MM.1S (cell line): Measurements from ENCODE around the gene OPA3.
"Not testable (repeated sequence)": the region's sequence is repeated elsewhere in the genome, so short reads cannot be mapped to it uniquely, and the experiment has no call there.

ENCODE experiments used
- DNase-seq: peaks from one replicate; pipeline ENCODE4 v3.0.0-alpha.2; 2015
- H2AFZ ChIP-seq: fragments of 300-600 bp; sonication (generic); 2 replicates; pipeline ENCODE4 v1.6.0; 2016; ENCODE audit warnings: antibody characterized with exemption, low read length
- H3F3A ChIP-seq: fragments of 300-600 bp; sonication (generic); 2 replicates; pipeline ENCODE4 v1.6.1; 2016; ENCODE audit warnings: mild to moderate bottlenecking, antibody characterized with exemption, low read length, moderate library complexity, mixed read lengths; ENCODE audit not compliant: insufficient read depth
- H3K27ac ChIP-seq: fragments of 300-600 bp; sonication (generic); 2 replicates; pipeline ENCODE4 v1.5.1; 2016; ENCODE audit warnings: mild to moderate bottlenecking, low read length
- H3K27me3 ChIP-seq: fragments of 300-600 bp; sonication (generic); replicated peaks from 2 replicates; pipeline ENCODE4 v1.6.0; 2016; ENCODE audit warnings: low read length; ENCODE audit not compliant: insufficient read depth
- H3K36me3 ChIP-seq: fragments of 300-600 bp; sonication (generic); replicated peaks from 2 replicates; pipeline ENCODE4 v1.6.1; 2016; ENCODE audit warnings: mild to moderate bottlenecking, low read length, mixed read lengths; ENCODE audit not compliant: insufficient read depth
- H3K4me1 ChIP-seq: fragments of 300-600 bp; sonication (generic); 2 replicates; pipeline ENCODE4 v1.6.1; 2016; ENCODE audit warnings: low read length, mixed read lengths
- H3K4me2 ChIP-seq: fragments of 300-600 bp; sonication (generic); 2 replicates; pipeline ENCODE4 v1.6.0; 2016; ENCODE audit warnings: low read depth, low read length
- H3K4me3 ChIP-seq: fragments of 300-600 bp; sonication (generic); 2 replicates; pipeline ENCODE4 v1.5.1; 2016; ENCODE audit warnings: low read length, mixed read lengths
- H3K79me2 ChIP-seq: fragments of 300-600 bp; sonication (generic); 2 replicates; pipeline ENCODE4 v1.6.1; 2016; ENCODE audit warnings: mixed run types, low read length, mixed read lengths
- H3K9ac ChIP-seq: fragments of 300-600 bp; sonication (generic); 2 replicates; pipeline ENCODE4 v1.6.1; 2016; ENCODE audit warnings: low read length, mixed read lengths
- H3K9me2 ChIP-seq: fragments of 300-600 bp; sonication (generic); replicated peaks from 2 replicates; pipeline ENCODE4 v1.6.1; 2016; ENCODE audit warnings: mild to moderate bottlenecking, low read length, mixed read lengths; ENCODE audit not compliant: insufficient read depth
- H3K9me3 ChIP-seq: fragments of 300-600 bp; sonication (generic); replicated peaks from 2 replicates; pipeline ENCODE4 v1.6.1; 2016; ENCODE audit warnings: mild to moderate bottlenecking, low read length, mixed read lengths; ENCODE audit not compliant: insufficient read depth
- H4K20me1 ChIP-seq: fragments of 300-600 bp; sonication (generic); 2 replicates; pipeline ENCODE4 v1.6.1; 2016; ENCODE audit warnings: mild to moderate bottlenecking, low read length, moderate library complexity, mixed read lengths; ENCODE audit not compliant: insufficient read depth
- EZH2 ChIP-seq: fragments of 300-600 bp; sonication (generic); optimal IDR thresholded peaks from 2 replicates; pipeline ENCODE3; 2017; ENCODE audit warnings: low read depth, mild to moderate bottlenecking, antibody characterized with exemption, low read length, mixed read lengths
- EZH2phosphoT487 ChIP-seq: fragments of 300-600 bp; sonication (generic); IDR thresholded peaks from 2 replicates; pipeline ENCODE4 v1.6.1; 2018; ENCODE audit warnings: antibody characterized with exemption, low read length
- TF ChIP-seq, protein P1 (sequence below): fragments of 300-600 bp; sonication (generic); IDR thresholded peaks from 2 replicates; pipeline ENCODE4 v1.5.1; 2016; ENCODE audit warnings: antibody characterized with exemption, low read length, mixed read lengths

The OPA3 gene

GRCh38 chr19:45629704-45630103 is 45.1 kb upstream of the OPA3 start:
- H3K27me3 ChIP-seq: no peaks in the 10 kb centered on the region
- DNase-seq: no peak
- H3K9me2 ChIP-seq: no peaks in the 10 kb centered on the region
- no peak overlapping the region for H2AFZ ChIP-seq
- H3K4me3 ChIP-seq: no peak overlapping the region
- no peak overlapping the region for H3K4me2 ChIP-seq
- TF ChIP-seq, protein P1, sequence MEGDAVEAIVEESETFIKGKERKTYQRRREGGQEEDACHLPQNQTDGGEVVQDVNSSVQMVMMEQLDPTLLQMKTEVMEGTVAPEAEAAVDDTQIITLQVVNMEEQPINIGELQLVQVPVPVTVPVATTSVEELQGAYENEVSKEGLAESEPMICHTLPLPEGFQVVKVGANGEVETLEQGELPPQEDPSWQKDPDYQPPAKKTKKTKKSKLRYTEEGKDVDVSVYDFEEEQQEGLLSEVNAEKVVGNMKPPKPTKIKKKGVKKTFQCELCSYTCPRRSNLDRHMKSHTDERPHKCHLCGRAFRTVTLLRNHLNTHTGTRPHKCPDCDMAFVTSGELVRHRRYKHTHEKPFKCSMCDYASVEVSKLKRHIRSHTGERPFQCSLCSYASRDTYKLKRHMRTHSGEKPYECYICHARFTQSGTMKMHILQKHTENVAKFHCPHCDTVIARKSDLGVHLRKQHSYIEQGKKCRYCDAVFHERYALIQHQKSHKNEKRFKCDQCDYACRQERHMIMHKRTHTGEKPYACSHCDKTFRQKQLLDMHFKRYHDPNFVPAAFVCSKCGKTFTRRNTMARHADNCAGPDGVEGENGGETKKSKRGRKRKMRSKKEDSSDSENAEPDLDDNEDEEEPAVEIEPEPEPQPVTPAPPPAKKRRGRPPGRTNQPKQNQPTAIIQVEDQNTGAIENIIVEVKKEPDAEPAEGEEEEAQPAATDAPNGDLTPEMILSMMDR: no peak
- no peak for TF ChIP-seq EZH2phosphoT487
- TF ChIP-seq EZH2: no peak
- no peaks in the 10 kb centered on the region for H4K20me1 ChIP-seq
- no peak overlapping the region for H3K27ac ChIP-seq
- no peaks in the 10 kb centered on the region for H3K79me2 ChIP-seq
- no peaks in the 10 kb centered on the region for H3K36me3 ChIP-seq
- no peaks in the 10 kb centered on the region for H3K9me3 ChIP-seq
- no peak overlapping the region for H3K9ac ChIP-seq
- peaks cover 8% of the 10 kb centered on the region; the same call in 1 of the 2 replicates for H3K4me1 ChIP-seq
- peaks cover 7% of the 10 kb centered on the region; the same call in 1 of the 2 replicates for H3F3A ChIP-seq

DNA sequence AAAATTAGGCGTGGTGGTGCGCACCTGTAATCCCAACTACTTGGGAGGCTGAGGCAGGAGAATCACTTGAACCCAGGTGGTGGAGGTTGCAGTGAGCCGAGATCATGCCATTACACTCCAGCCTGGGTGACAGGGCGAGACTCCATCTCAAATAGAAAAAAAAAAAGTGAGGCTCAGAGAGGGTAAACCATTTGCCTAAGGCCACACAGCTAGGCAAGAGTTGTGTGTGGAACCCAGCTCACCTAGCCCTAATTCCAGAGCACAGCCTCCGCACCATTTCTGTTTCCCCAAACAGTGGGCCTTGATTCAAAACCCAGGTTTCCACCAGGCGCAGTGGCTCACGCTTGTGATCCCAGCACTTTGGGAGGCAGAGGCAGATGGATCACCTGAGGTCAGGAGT is 43.6 kb upstream of the OPA3 start:
- not testable (repeated sequence) for H3K9me2 ChIP-seq, H3K27me3 ChIP-seq, H3K9me3 ChIP-seq, H3F3A ChIP-seq, H3K36me3 ChIP-seq, H3K4me1 ChIP-seq, H3K4me2 ChIP-seq, H3K4me3 ChIP-seq, H3K79me2 ChIP-seq, DNase-seq, H2AFZ ChIP-seq, H4K20me1 ChIP-seq, H3K27ac ChIP-seq, H3K9ac ChIP-seq

- Histone ChIP-seq H3K9me3 (no peaks in the 10 kb centered on the region), H3K27me3 (no peaks in the 10 kb centered on the region), H3K4me1 (no peaks in the 10 kb centered on the region), H3K9ac (no peak overlapping the region), H3F3A (no peaks in the 10 kb centered on the region), H3K27ac (no peak overlapping the region), H3K4me2 (no peak overlapping the region), H2AFZ (no peak overlapping the region), H4K20me1 (no peaks in the 10 kb centered on the region), H3K36me3 (no peaks in the 10 kb centered on the region), H3K79me2 (no peaks in the 10 kb centered on the region), H3K9me2 (no peaks in the 10 kb centered on the region), H3K4me3 (no peak overlapping the region)
- no peak for DNase-seq
- no peak for TF ChIP-seq EZH2
- TF ChIP-seq, protein P1: no peak
- no peak for TF ChIP-seq EZH2phosphoT487
Measured at GRCh38 chr19:45623984-45624383, 39.4 kb upstream of the OPA3 start.

DNA sequence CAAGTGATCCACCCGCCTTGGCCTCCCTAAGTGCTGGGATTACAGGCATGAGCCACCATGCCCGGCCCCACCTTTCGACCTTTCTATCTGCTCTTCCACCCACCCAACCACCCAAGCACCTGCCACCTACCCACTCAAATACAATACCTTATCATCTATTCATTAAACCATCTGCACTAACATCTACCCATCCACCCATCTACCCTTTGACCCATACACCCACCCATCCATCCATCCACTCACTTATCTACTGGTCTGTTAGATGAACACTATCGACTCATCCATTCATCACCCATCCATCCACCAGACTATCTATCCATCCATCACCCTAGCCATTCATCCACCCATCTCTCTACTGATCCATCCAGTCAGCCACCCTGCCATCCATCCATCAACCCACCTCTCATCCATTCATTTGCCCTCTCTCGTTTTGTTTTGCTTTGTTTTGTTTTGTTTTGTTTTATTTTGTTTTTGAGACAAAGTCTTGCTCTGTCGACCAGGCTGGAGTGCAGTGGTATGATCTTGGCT is 37.4 kb upstream of the OPA3 start:
- Histone ChIP-seq H4K20me1 (no peaks in the 10 kb centered on the region), H3K9ac (no peak overlapping the region), H3F3A (no peaks in the 10 kb centered on the region), H3K4me3 (no peak overlapping the region), H2AFZ (no peak overlapping the region), H3K9me3 (no peaks in the 10 kb centered on the region), H3K9me2 (no peaks in the 10 kb centered on the region), H3K27ac (no peak overlapping the region), H3K4me1 (no peaks in the 10 kb centered on the region), H3K27me3 (no peaks in the 10 kb centered on the region), H3K36me3 (no peaks in the 10 kb centered on the region), H3K79me2 (no peaks in the 10 kb centered on the region), H3K4me2 (no peak overlapping the region)
- no peak for DNase-seq
- no peak for TF ChIP-seq EZH2
- TF ChIP-seq, protein P1: no peak
- TF ChIP-seq EZH2phosphoT487: no peak
